Duodenal mucosa (tissue), 2 donors: Measurements from ENCODE around the gene OR5K3.

Experiments
- H3K27ac ChIP-seq: one replicate; pipeline ENCODE4 v1.7.0; 2013; ENCODE audit warnings: low read depth, low read length
- H3K27me3 ChIP-seq, 2 donors: one replicate each; pipeline ENCODE4 v1.7.0; 2013; ENCODE audit warnings: low read length in 2 of 2, control low read depth in 1 of 2; ENCODE audit not compliant: insufficient read depth in 2 of 2, control insufficient read depth in 1 of 2
- H3K36me3 ChIP-seq, 2 donors: one replicate each; pipeline ENCODE4 v1.7.0; 2013; ENCODE audit warnings: low read length in 2 of 2, control low read depth in 1 of 2; ENCODE audit not compliant: insufficient read depth in 2 of 2, control insufficient read depth in 1 of 2
- H3K4me1 ChIP-seq, 2 donors: one replicate each; pipeline ENCODE4 v1.7.0; 2013; ENCODE audit warnings: low read length in 2 of 2, control low read depth in 1 of 2; ENCODE audit not compliant: insufficient read depth in 2 of 2, control insufficient read depth in 1 of 2
- H3K4me3 ChIP-seq, 2 donors: one replicate each; pipeline ENCODE4 v1.7.0; 2013; ENCODE audit warnings: low read length in 2 of 2, low read depth in 1 of 2
- H3K9ac ChIP-seq, 2 donors: one replicate each; pipeline ENCODE4 v1.7.0; 2013; ENCODE audit warnings: low read length in 2 of 2, low read depth in 1 of 2
- H3K9me3 ChIP-seq, 2 donors: one replicate each; pipeline ENCODE4 v1.7.0; 2013; ENCODE audit warnings: low read length in 2 of 2, control low read depth in 1 of 2; ENCODE audit not compliant: control insufficient read depth in 1 of 2

Gene OR5K3, protein sequence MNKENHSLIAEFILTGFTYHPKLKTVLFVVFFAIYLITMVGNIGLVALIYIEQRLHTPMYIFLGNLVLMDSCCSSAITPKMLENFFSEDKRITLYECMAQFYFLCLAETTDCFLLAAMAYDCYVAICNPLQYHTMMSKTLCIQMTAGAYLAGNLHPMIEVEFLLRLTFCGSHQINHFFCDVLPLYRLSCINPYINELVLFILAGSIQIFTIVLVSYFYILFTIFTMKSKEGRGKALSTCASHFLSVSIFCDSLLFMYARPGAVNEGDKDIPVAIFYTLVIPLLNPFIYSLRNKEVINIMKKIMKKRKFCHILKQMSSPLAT

DNA sequence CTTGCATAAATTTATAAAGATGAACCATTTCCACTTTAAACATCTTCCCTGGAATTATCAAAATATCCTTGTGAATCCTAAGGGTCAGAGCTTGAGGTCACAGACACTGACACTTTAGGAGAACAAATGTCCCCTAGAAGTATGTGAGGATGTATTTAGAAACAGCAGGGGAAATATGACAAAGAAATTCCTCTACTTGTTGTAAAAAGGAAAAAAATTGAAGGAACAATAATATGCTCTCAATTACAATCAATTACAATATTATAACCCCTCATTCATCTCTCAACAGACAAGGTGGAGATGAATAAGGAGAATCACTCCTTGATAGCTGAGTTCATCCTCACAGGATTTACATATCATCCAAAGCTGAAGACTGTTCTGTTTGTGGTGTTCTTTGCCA, at the start of gene OR5K3:
OR5K3 (plus strand) TSS at position 301 of the 400 bp plus-strand sequence; CDS start at position 301, 0 bp downstream.
- no peaks in the 10 kb centered on the region for H3K27me3 ChIP-seq
- no peaks in the 10 kb centered on the region for H3K9me3 ChIP-seq
- H3K9ac ChIP-seq: no peak within 1 kb of the TSS
- no peaks in the 10 kb centered on the region for H3K36me3 ChIP-seq
- no peaks in the 10 kb centered on the region for H3K4me1 ChIP-seq
- H3K4me3 ChIP-seq: no peak within 1 kb of the TSS
- H3K27ac ChIP-seq: no peak within 1 kb of the TSS

DNA sequence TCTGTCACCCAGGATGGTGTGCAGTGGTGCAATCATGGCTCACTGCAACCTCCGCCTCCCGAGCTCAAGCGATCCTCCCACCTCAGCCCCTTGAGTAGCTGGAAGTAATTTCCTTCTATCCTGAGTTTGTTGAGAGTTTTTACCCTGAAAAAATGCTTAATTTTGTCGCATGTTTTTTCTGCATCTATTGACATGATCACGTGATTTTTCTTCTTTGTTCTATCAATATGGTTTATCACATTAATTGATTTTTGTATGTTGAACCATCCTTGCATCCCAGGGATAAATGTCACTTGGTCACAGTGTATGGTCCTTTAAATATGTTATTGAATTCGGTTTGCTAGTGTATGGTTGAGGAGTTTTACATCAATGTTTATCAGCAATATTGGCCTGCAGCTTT, 48.7 kb upstream of the OR5K3 start:
- no peaks in the 10 kb centered on the region for H3K4me1 ChIP-seq
- no peak overlapping the region for H3K4me3 ChIP-seq
- H3K36me3 ChIP-seq: no peaks in the 10 kb centered on the region
- H3K27ac ChIP-seq: no peak overlapping the region
- no peak overlapping the region for H3K9ac ChIP-seq
- H3K9me3 ChIP-seq: no peaks in the 10 kb centered on the region
- H3K27me3 ChIP-seq: no peaks in the 10 kb centered on the region

DNA sequence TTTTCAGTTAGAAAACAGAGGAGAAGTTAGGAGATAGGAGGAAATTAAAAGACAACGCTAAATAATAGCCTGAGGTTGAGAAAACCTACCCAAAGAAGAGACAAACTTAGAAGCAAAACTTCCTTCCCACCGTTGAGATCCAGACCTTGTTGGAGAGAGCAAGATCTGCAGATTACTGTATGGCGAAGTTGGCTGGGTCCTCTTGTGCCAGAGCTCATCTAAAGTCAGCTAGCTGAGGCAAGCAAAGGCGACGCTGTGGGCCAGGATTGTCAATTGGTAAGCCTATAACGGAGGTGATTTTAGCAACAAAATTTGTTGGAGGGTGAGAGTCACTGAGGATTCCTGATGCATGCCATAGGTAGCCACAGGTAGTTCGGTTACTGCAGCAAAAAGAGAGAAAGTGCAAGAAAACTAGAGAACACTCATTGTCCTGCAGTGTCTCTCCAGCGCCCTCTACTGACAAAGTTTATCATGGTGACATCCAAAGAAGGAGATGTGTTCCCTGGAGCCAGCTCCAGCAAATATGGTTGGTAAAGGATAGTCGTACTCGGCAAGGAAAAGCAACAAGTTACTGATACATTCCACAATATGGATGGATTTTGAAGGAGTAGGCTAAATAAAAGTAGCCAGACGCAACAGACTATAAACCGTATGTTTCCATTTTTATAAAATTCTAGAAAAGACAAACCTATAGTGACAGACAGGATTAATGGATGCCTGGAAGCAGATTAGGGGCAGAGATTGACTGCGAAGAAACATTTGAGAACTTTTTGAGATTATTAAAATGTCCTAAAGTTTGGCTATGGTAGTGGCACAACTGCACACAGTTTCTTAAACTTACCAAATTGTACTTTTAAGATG, 46.6 kb upstream of the OR5K3 start:
- Histone ChIP-seq H3K4me1 (no peaks in the 10 kb centered on the region), H3K36me3 (no peaks in the 10 kb centered on the region), H3K4me3 (no peak overlapping the region), H3K27me3 (no peaks in the 10 kb centered on the region), H3K27ac (no peak overlapping the region), H3K9me3 (no peaks in the 10 kb centered on the region), H3K9ac (no peak overlapping the region)

DNA sequence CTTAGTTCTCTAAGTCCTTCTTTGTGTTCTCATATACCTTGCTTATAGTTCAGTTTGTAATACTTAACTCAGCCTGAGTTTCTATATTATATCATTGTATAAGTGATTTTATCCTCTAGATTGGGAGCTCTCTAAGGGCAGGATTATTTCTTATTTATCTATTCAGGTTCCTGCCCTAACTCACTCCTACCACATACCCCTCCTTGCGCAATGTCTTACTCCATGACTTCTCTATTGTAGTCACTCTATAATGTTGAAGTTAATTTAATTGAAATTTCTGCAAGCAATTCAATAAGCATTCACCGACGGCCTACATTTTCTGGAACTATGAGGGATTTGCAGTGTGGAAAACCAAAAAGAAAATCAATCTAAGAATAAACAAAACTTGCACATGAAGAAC, 40.4 kb upstream of the OR5K3 start:
- Histone ChIP-seq H3K36me3 (no peaks in the 10 kb centered on the region), H3K27me3 (no peaks in the 10 kb centered on the region), H3K9ac (no peak overlapping the region), H3K4me1 (no peaks in the 10 kb centered on the region), H3K27ac (no peak overlapping the region), H3K4me3 (no peak overlapping the region), H3K9me3 (no peaks in the 10 kb centered on the region)

DNA sequence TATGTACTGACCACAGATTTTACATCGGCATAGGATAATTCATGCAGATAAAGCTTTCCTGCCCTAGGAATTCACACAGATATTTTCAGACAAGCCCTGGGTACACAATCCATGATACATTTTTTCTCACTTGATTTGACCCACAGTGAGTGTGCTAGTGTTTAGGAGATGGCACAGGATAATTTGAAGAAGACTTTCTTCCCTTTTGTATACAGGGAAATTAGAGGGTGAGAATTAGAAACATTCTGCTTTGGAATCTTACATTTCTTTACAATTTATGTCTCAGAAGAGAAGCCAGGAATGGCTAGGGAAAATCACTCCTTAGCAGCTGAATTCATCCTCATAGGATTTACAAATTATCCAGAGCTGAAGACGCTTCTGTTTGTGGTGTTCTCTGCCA, 36.9 kb upstream of the OR5K3 start, which contains the start of gene OR5K4:
OR5K4 (plus strand) TSS at position 301 of the 400 bp plus-strand sequence; CDS start at position 301, 0 bp downstream.
- Histone ChIP-seq H3K27ac (no peak within 1 kb of the TSS), H3K27me3 (no peaks in the 10 kb centered on the region), H3K4me1 (no peaks in the 10 kb centered on the region), H3K9me3 (no peaks in the 10 kb centered on the region), H3K9ac (no peak within 1 kb of the TSS), H3K36me3 (no peaks in the 10 kb centered on the region), H3K4me3 (no peak within 1 kb of the TSS)

DNA sequence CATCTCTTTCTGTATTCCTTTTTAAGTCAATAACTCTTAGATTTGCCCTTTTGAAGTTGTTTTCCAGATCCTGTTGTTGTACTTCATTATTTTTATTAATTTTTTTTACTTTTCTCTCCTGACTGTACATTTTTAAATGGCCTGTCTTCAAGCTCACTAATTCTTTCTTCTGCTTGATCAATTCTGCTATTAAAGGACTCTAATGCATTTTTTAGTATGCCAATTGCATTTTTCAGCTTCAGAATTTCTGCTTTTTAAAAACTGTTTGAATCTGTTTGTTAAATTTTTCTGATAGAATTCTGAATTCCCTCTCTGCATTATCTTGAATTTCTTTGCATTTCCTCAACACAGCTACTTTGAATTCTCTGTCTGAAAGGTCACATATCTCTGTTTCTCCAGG, 31.2 kb upstream of the OR5K3 start:
- Histone ChIP-seq H3K9me3 (peaks cover 0 to 4% of the 10 kb centered on the region in 2 donors), H3K36me3 (no peaks in the 10 kb centered on the region), H3K9ac (no peak overlapping the region), H3K27me3 (no peaks in the 10 kb centered on the region), H3K27ac (no peak overlapping the region), H3K4me1 (no peaks in the 10 kb centered on the region), H3K4me3 (no peak overlapping the region)

DNA sequence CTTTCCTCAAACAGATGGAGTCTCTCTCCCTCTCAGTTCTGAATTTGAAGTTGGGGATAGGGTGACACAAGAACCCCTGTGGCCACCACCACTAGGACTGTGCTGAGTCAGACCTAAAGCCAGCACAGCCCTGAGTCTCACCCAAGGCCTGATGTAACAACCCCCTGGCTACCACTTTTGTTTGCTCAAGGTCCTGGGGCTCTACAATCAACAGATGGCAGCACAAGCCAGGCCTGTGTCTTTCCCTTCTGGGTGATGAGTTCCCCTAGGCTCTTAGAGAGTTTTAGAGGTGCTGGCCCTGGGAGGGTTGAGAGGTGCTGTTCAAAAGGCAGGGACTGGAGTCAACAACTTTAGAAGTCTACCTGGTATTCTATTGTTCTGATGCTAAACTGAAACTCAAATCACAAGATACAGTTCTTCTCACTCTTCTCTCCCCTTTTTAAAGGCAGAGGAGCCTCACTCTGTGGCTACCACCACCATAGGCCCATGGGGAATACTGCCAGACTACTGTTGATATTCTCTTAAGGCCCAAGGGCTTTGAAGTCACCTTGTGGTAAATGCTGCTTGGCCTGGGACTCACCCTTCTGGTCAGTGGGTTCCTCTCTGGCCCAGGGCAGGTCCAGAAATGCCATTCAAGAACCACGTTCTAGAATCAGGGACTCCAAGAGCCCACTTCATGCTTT, 30.3 kb upstream of the OR5K3 start:
- Histone ChIP-seq H3K9me3 (peaks cover 0 to 6% of the 10 kb centered on the region in 2 donors), H3K36me3 (no peaks in the 10 kb centered on the region), H3K27ac (no peak overlapping the region), H3K27me3 (no peaks in the 10 kb centered on the region), H3K4me1 (no peaks in the 10 kb centered on the region), H3K9ac (no peak overlapping the region), H3K4me3 (no peak overlapping the region)

DNA sequence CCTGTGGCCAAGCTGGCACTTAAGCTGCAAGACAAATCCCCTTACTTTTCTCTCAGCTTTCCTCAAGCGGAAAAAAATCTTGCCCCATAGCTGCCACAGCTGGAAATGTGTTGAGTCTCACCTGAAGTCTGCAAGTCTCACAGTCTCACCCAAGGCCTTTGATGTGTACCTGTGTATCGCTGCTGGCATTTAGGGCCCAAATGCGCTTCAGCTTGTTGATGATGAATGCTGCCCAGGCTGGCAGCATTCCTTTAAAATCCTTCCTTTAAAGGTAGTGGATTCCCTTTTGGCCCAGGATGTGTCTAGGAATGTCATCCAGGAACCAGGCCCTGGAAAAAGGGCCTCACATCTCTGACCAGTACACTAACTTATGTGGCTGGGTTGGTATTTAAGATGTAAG, 29.8 kb upstream of the OR5K3 start:
- H3K9ac ChIP-seq: no peak overlapping the region
- no peaks in the 10 kb centered on the region for H3K4me1 ChIP-seq
- H3K36me3 ChIP-seq: no peaks in the 10 kb centered on the region
- no peaks in the 10 kb centered on the region for H3K27me3 ChIP-seq
- H3K9me3 ChIP-seq: peaks cover 0 to 7% of the 10 kb centered on the region in 2 donors
- H3K4me3 ChIP-seq: no peak overlapping the region
- H3K27ac ChIP-seq: no peak overlapping the region

DNA sequence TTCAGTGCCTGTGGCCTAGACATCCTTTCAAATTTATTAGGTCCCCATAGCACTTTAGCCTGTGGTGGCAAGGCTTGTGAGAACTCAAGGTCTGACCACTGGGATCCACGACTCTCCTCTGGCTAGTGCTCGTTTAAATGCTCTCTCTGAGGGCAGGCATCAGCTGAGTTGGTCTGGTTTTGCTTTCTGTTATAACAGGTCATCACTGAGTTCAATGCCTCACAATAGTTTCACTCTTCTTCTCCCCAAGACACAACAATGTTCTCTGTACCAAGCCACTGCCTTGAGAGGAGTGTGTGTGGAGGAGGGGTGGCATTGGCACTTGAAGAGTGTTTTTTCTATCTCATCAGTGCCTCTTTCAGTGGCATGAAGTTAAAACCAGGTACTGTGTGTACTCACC, 29.2 kb upstream of the OR5K3 start:
- Histone ChIP-seq H3K36me3 (no peaks in the 10 kb centered on the region), H3K4me1 (no peaks in the 10 kb centered on the region), H3K27ac (no peak overlapping the region), H3K9ac (no peak overlapping the region), H3K9me3 (peaks cover 0 to 7% of the 10 kb centered on the region in 2 donors), H3K27me3 (no peaks in the 10 kb centered on the region), H3K4me3 (no peak overlapping the region)
